Stimulated activated CD4-positive, alpha-beta T cell treated with anti-CD3 and anti-CD28 coated beads, Interleukin-12 subunit alpha, Interleukin-12 subunit beta, amount 100 ng/mL, for 24 hours (primary cell): ENCODE data around the gene TTC9C.
"Not testable (repeated sequence)": the region's sequence is repeated elsewhere in the genome, so short reads cannot be mapped to it uniquely, and the experiment has no call there.

ENCODE experiments used
- DNase-seq, 2 experiments: peaks; one replicate each; pipeline ENCODE4 v3.0.0-alpha.2; 2020; ENCODE audit warnings: low read depth in 2 of 2

The TTC9C gene

DNA sequence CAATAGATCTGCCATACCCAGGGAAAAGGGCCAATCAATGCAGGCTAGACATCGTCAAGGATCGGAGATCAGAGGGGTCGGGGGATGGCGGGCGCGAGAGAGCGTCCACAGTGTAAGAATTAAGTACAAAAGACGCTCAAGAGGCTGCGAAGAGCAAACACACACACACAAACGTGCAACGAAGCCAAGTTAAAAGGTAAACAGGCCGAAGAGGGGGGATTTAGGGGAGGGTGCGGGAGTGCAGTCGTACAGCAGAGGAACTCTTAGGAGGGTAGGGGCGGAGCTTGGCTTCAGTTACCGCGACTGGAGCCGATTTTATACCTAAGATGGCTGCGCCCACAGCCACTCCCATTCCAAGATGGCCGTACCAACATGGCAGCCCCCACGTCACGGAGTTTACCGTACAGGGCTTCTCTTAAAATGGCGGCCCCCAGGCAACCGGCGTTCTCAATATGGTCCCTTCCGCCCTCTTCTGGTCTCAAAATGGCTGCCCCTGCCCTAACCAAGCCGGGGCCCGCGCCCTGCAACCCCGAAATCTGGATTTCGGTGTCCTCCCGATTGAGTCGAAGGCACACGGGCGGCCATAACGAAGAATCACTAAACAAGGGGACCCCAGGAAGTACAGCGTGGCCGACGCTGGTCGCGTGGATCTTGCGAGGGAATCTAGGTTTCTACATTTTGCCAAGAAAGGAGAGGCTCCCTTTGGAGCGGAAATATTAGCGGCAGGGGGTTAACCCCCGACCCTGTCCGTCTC is 18.9 kb upstream of the TTC9C start:
- peak; percentile 90 to 94 for DNase-seq

DNA sequence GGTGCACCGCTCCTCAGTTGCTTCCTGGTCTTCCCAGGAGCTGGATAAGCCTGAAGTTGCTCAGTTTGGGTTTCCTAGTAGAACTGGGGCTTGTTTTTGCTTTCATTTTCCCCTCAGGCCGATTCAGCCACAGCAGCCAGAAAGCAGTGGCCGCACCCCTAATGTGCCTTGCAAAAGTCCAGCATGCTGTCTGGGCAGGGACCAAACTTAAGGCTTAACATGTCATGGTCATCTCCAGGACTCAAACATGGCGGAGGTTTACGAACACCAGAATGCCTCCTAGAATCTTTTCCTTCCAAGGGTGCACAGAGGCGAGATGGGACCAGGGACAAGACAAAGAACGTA is 18.3 kb upstream of the TTC9C start:
- DNase-seq, result no peak

DNA sequence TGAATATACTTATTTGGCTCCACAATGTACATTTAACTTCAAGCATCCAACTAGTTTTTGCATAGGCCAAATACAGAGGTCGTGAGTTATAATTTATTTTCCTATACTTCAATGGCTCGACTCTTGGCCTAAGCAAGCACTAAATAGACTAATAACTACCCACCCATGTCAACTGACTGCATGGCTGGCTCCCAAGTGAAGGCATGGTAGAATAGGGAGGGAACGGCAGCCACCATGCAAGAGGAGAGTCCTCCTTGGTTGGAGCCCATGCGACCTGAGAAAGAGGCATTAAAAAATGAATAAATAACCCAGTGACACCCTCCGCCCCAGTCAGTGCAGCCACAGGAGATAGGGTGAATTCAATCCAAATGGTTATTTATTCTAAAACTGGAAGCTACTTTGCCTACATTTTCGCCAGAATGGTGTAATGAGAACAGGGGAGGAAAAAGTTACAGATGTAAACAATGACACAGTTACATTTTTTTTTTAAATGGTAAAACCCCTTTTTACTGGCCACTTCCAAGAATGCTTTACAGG is 15.9 kb upstream of the TTC9C start:
- DNase-seq, result no peak

DNA sequence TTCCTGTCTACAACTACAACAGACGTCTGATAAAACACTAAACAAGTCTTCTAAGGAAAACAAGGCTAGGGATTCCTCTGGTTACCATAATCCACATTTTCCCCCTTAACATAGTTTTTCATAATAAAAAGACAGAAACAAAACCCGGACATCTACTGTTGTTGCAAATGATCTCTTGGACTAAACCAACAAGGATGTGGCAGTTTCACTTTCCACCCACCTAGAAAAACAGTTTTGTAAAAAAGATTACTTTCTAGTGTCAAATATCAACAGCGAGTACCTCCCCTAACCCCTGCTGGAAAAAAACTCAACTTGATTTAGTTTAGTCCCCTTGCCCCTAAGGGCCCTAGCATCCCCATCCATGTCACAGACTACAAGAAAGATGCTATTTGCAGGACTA is 15.4 kb upstream of the TTC9C start:
- DNase-seq, result no peak

DNA sequence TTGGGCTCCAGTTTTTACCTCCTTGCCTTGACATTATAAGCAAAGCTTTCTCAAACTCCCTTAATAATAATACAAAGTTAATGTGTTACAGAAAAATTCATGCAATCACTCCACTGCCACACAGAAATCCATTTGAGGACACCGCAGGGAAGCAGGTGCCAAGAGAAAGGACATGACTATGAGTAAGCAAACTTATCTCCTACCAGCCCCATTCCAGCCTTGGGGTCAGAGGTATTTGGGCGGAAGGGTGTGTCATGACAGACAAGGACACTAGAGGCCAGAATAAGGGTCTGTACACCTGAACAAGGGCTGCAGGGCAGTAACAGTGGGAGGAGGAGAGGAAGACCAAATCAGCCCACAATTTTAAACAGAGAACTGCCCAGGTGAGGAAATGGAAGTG is 14.9 kb upstream of the TTC9C start:
- no peak for DNase-seq

DNA sequence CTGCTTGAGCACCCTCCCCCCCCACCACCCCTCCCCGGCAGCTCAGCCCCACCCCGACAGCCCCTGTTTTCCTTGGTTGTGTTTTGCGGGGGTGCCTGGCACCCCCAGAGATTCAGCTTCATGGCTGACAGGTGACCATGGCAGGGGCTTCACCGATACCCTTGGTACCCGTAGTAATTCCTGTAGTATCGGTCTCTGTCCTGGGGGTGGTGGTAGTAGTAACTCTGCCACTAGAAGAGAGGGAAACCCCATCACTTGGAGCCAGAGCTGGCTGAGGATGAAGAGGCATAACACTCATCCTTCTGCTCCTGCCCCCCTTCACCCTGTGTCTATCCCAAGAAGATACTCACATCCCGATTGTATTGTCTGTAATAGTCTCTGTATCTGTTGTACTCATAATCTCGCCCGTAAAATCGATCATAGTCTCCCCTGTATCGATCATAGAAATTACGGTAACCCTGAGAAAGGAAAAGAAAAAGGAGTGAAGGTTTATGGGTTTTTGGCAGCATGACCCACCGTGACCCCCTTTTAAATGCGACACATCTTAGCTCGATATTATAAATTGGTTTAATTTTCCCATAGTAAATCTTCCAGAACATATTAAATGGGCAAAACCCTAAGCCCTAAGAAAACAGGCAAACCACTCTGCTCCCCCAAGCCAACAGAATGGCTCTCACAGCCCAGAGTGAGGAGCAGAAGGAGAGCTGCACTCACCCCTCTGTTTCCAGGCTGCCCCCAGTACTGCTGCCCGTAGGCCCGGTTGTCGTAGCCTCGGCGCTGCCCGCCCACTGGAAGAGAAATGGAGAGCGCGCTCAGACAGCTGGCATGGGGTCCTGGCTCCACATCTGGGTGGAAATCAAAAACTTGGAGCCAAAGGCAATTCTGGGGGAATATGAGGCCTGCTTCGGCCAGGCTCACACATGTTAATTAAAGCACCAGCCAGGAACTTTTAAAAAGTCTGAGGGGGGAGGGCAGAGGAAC is 12.8 kb upstream of the TTC9C start:
- no peak for DNase-seq

DNA sequence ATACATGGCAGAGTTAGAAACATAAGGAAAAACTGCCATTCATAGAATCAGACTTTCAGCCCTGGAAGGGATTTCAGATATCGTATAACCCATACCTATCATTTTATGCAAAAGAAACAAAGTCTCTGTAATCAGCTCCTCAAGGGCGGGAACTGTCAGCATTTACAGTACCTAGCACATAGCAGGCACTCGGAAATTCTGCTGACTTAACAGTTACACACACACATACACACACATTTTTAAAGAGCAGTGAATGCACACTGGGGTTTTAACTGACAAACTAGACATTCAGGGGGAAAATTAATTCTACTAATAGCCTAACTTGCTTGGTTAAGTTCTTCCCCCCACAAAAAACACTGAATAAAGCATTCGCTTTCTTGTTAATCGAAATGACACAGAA is 12.1 kb upstream of the TTC9C start:
- no peak for DNase-seq

DNA sequence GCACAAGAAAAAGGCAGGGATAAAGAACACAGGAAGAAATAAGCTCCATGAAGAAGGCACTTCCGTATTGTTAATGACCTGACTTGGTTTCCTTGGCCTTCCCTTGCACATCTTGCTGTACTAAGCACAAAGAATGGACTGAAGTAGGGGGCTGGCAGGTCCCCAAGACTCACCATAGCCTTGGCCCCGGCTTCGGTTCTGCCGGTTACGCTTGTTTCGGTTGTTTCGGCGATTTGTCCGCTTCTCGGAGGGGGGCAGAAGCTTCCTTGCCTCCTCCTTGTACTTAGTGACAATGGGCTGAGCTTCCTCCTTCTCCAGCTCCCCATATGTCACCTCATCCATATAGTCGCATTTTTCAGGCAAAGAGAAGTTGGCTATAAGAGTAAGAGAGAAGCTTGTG is 11.5 kb upstream of the TTC9C start:
- no peak for DNase-seq

DNA sequence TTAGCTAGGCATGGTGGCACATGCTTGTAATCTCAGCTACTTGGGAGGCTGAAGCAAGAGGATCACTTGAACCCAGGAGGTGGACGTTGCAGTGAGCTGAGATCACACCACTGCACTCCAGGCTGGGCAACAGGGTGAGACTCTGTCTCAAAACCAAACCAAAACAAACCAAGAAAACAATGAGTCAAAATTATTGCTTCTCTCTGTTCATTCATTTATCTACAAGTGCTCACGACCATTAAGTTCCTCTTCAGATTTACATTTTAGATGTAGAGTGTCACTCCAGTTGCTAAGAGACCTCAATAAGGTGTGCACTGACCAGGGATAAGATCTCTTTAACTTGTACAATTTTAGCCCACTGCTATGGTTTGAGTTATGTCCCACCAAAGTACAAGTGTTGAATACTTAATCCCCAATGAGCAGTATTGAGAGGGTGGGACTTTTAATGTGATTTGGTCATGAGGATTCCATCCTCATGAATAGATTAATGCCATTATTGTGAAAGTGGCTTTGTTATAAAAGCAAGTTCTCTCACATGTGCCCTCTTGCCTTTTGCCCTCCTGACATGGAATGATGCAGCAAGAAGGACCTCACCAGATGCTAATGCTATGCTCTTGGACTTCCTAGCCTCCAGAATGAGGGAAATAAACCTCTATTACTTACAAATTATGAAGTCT is 8.8 kb upstream of the TTC9C start:
- no peak for DNase-seq

DNA sequence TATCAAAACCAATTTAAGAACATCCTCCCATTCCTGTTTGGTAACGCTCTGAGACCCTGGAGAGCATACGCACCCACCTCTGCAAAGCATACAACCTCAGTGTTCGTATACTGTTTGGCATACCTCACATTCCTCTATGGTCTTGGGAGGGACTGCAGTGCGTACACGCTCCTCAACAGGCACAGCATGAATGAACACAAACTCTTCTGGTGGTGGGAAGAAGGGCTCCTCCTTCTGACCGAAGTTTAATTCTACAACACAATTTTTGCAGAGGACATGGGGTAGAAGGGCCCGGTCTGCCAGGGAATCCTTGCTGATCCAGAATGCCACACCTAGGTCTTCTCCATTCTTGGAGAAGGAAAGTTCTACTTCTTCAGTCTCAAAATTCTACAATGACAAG is 6.3 kb upstream of the TTC9C start:
- DNase-seq, result no peak

DNA sequence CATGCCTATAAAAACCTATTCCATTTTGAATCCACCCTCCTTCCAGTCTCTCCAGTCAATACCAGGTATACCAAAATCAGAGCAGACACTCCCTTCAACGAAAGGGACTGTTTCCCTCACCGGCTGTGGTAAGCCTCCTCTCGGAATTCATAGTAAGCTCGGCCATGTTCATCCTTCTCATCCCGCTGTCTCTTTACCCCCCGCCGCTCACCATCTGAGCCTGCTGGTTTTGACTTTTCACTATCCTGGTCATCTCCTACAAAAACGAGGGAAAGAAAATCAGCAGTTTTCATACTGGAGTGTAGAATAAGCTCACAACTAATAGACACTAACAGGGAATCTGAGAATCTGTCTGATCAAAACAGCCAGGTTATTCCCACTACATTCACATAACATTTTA is 4.1 kb upstream of the TTC9C start:
- no peak for DNase-seq

DNA sequence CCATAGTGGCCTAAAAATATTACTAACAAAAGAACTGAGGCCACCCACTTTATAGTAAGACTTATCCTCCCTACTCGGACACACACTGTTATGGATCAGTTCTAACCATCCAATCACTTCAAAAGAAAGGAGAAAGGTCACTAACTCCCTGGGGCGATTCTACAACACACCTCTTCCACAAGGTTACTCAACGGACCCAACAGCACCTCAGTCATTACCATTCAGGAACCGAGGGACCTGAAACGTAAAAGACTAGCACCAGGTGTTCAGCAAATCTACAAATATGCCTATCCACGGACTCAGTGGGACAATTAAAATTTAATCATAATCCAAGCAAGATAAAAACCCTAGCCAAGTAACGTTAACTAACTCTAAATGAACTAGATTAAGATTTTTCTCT is 2.6 kb upstream of the TTC9C start:
- DNase-seq, result no peak

DNA sequence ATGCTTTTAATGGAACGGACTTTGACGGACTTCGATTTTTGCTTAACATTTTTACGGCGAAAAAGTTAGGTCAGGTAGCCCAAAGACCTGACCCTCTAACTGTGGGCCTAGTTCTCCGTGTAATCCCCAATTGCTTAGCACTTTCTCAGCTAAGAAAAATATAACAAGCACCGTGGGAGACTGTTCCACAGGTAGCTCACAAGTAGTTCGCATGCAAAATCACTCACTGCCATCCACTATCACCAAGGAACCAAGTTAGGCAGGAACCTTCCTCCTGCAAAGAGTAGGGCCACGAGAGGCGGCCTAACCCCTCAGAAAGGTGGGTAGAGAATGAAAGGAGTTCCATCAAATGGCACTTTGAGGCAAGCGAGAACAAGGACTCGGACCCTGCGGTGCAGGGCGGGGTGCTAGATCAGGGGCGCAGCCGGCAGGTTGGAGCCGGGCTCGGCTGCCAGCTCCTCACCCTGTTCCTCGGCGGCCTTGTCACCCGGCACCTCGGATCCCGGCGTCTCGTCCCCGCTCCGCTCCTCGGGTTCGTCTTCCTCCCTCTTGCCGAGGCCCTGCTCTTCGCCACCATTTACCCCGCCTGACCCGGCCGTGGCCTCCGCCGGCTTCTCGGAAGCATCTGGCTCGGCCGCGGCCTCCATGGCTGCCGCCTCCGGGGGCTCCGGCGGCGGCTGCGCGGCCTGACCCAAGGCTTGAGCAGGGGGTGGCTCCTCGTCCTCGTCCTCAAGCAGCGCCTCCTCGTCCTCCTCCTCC is 2.0 kb upstream of the TTC9C start:
- DNase-seq, result no peak

DNA sequence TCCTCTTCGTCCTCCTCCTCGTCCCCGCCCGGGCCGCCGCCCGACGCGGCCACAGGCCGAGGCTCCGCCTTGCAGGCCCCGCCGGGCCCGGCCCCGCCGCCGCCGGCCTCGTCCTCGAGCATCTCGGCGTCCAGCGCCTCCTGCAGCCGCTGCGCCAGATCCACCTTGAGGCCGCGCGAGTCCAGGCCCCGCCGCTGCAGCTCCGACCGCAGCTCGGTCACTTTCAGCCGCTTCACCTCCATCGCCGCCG is 1.4 kb upstream of the TTC9C start:
- no peak for DNase-seq

DNA sequence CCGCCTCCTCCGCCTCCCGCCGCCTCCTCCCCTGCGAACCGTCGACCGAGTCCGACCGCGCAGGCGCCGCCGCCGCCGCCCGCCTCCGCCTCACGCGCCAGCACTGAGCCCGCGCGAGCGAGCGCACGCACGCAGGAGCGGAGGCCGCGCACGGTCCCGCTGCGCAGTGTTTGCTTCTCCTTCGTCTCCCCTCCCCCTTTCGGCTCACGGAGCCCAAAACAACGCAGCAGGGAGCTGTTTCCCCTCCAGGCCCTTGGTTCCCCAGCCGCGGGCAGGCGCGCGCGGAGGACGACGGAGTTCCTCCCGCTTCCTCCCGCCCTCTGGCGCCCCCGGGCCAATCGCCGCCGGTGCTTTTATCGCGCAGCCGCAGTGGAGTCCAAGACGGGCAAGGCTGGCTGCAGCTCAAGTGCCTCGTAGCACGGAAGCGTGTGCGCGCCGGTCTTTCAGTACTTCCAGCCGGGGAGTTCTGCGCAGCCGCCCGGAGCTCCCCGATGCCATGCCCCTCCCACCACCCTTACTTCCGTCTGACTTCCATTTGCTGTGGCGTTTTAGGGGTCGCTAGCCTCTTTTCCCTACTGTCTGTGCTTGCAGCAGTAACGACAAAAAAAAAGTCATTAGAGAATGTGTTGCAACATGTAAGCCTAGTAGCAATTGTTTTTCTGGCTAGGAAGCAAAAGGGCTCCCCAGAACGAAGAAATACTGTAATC is 968 bp upstream of the TTC9C start, which contains the start of gene HNRNPUL2:
HNRNPUL2 (minus strand) TSS at position 293 of the 707 bp plus-strand sequence. CDS start 301 bp downstream, outside the sequence.
- peak; percentile 96 for DNase-seq

DNA sequence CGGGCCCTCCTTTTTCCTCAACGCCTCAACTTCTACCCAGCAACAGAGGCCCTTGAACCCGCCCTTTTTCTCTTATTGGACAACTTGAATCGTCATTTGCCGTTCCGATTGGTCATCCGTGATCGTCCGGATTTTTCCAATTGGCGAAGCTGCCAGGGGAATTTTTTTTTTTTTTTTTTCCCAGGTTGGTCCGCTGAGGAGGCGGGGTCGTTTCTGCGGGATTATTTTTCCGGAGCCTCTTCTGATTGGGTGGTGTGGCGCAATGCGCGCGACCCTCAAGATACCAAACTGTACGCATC is 465 bp upstream of the TTC9C start:
- DNase-seq, result peak; percentile 67 to 76

DNA sequence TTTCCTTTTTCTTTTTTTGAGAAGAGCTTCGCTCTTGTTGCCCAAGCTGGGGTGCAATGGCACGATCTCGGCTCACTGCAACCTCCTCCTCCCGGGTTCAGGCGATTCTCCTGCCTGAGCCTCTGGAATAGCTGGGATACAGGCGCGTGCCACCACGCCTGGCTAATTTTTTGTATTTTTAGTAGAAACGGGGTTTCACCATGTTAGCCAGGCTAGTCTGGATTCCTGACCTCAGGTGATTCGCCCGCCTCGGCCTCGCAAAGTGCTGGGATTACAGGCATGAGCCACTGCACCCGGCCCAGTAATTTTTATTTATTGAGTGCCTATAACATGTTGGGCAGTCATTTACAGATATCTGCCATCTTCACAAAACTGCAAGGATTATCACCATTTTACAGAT is 1.8 kb downstream of the TTC9C start:
- DNase-seq, result not testable (repeated sequence)

DNA sequence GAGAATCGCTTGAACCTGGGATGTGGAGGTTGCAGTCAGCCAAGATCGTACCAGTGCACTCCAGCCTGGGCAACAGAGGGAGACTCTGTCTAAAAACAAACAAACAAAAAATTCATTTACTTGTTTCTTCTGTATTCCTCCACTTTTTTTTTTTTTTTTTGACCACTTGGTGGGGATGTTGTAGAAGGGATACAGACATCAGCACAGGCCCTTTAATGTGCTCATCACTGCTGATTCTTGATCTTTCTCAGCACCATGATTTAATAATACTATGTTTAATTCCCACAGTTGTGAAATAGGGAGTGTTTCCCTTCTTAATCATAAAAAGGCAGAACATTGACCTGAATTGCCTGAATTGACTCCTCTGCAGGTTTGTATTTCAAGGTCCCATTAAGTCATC is 4.5 kb downstream of the TTC9C start:
- no peak for DNase-seq

DNA sequence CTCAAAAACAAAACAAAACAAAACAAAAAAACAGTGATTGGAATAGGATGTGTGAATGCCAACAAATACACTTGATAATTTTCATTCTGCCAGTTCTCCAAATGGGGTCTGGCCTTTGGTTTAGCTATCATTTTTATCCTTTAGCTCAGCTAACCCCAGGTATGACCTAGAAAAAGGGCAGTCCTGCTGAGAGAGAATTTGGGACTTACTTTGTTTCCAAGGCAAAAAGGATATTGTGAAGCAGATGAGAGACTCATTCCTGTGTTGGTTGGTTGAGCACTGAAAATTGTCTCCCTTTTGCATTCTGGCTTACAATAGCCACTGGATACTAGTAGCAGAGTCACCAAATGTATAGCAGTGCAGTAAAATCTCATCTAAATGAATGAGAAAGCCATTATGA is 8.9 kb downstream of the TTC9C start:
- DNase-seq, result no peak

DNA sequence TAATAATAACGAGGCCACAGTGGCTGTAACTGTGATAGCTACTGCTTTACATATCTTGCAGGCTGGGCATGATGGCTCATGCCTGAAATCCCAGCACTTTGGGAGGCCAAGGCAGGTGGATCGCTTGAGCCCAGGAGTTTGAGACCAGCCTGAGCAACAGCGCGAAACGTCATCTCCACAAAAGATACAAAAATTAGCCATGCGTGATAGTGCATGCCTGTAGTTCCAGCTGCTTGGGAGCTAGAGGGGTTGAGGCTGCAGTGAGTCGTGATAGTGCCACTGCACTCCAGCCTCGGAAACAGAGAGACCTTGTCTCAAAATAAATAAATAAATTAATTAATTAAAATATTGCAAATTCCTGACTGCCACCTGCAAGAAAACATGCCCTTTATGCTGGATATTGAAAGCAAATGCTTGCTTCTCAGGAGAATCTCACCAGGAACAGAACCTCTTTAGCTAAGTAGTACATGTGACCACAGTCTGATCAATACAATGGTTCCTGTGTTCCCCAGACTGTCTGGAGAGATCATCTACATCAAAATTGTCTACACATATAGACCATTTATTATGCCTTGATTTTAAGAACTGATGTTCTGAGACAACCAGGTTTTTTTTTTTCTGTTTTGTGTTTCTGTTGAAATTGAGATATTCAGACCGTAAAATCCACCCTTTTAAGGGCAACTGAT is 19.3 kb downstream of the TTC9C start:
- no peak for DNase-seq

DNA sequence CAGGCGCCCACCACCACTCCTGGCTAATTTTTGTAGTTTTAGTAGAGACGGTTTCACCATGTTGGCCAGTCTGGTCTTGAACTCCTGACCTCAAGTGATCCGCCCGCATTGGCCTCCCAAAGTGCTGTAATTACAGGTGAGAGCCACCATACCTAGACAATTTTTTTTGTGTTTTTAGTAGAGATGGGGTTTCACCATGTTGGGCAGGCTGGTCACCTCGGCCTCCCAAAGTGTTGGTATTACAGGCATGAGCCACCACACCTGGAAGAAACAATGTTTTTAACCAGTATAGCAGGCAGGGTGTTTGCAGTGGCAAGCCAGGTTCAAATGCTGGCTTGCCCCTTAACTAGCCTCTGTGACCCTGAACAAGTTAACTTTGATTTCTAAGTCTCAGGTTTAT is 21.6 kb downstream of the TTC9C start:
- DNase-seq, result not testable (repeated sequence)
